HEK293 (cell line): ENCODE measurements around the gene CWF19L1.

Experiments used
- CTCF ChIP-seq: fragments of 450-650 bp; formaldehyde crosslinking; IDR thresholded peaks from 2 replicates; pipeline ENCODE4 v1.5.1; 2016; ENCODE audit warnings: missing biosample characterization, missing genetic modification characterization
- KLF10 ChIP-seq: fragments of 450-650 bp; IDR thresholded peaks from 2 replicates; pipeline ENCODE4 v1.5.1; 2018; ENCODE audit warnings: missing biosample characterization, mild to moderate bottlenecking, missing genetic modification characterization
- SETDB1 ChIP-seq: IDR thresholded peaks from one replicate; pipeline ENCODE4 v1.6.1; 2017; ENCODE audit warnings: mild to moderate bottlenecking, low read length, moderate library complexity, mixed read lengths; ENCODE audit not compliant: insufficient read length
- SP2 ChIP-seq: fragments of 450-650 bp; formaldehyde crosslinking; IDR thresholded peaks from 2 replicates; pipeline ENCODE4 v1.5.1; 2016; ENCODE audit warnings: missing biosample characterization, missing genetic modification characterization
- YY1 ChIP-seq: fragments of 450-650 bp; formaldehyde crosslinking; IDR thresholded peaks from 2 replicates; pipeline ENCODE4 v1.5.1; 2018; ENCODE audit warnings: missing biosample characterization, missing genetic modification characterization
- ZBTB26 ChIP-seq: fragments of 450-650 bp; formaldehyde crosslinking; optimal IDR thresholded peaks from 2 replicates; pipeline ENCODE3; 2016; ENCODE audit warnings: missing biosample characterization, mild to moderate bottlenecking, missing genetic modification characterization
- ZNF26 ChIP-seq: fragments of 450-650 bp; formaldehyde crosslinking; IDR thresholded peaks from 2 replicates; pipeline ENCODE4 v1.5.1; 2016; ENCODE audit warnings: missing biosample characterization, missing genetic modification characterization
- ZNF266 ChIP-seq: fragments of 450-650 bp; formaldehyde crosslinking; IDR thresholded peaks from 2 replicates; pipeline ENCODE4 v1.5.1; 2016; ENCODE audit warnings: missing biosample characterization, missing genetic modification characterization, low read depth

- no peak for TF ChIP-seq SETDB1
- TF ChIP-seq ZNF26 = no peak
- no peak for TF ChIP-seq YY1
- no peak for TF ChIP-seq ZBTB26 (tag by site-specific recombination)
- no peak for TF ChIP-seq SP2 (tag by site-specific recombination)
- TF ChIP-seq CTCF (tag by site-specific recombination) = no peak
- TF ChIP-seq KLF10 (tag by site-specific recombination) = no peak
- no peak for TF ChIP-seq ZNF266 (tag by site-specific recombination)
These were observed 43.9 kb upstream of the CWF19L1 start for GRCh38 chr10:100311298-100311697.
